ENCODE results near the gene CES1. TPM values are rescaled to one million over a fixed set of nuclear protein-coding genes. Genes with fewer than 3 reads are reported as not detected.
"Not testable (repeated sequence)": the region's sequence is repeated elsewhere in the genome, so short reads cannot be mapped to it uniquely, and the experiment has no call there.

The CES1 gene
- total RNA-seq, 4 donors from 2014 or later: 6.7 to 71.8 (median 20.1) TPM

- H3K9me3 ChIP-seq: no peaks in the 10 kb centered on the region
Observed at GRCh38 chr16:55811811-55812210, 21.1 kb downstream of the CES1 start.

GRCh38 chr16:55810451-55810961 lies 22.4 kb downstream of the CES1 start:
- Histone ChIP-seq H3K9me3 (no peaks in the 10 kb centered on the region), H3K36me3 (no peaks in the 10 kb centered on the region), H3K4me3 (no peak overlapping the region), H3K4me1 (no peaks in the 10 kb centered on the region), H3K27me3 (peaks cover 0 to 14% (median 0%) of the 10 kb centered on the region in 4 donors), H3K27ac (replicated peaks in 1 of 4) (no peak overlapping the region)
- intact Hi-C loops (cut with DNase I): no loop called here
- WGBS: 84% methylated on average over 8 of the region's 8 CpGs
- no peak for TF ChIP-seq EP300 (IDR thresholded peaks at IDR 0.05)
- TF ChIP-seq POLR2AphosphoS5 (IDR thresholded peaks at IDR 0.05): no peak
- TF ChIP-seq POLR2A (IDR thresholded peaks at IDR 0.05; ENCODE audit: low read depth): no peak
- TF ChIP-seq CTCF (IDR thresholded peaks at IDR 0.05): no peak
- DNase-seq (ENCODE audit: extremely low spot score): no peak

More at GRCh38 chr16:55811811-55812210, 21.1 kb downstream of the CES1 start:
- intact Hi-C loops (cut with DNase I): no loop called here
- WGBS: 73% methylated on average over 4 of the region's 4 CpGs
- Histone ChIP-seq H3K36me3 (no peaks in the 10 kb centered on the region), H3K4me3 (no peak overlapping the region), H3K27me3 (peaks cover 0 to 14% (median 0%) of the 10 kb centered on the region in 4 donors), H3K4me1 (no peaks in the 10 kb centered on the region), H3K27ac (replicated peaks in 1 of 4) (no peak overlapping the region)
- no peak for DNase-seq (ENCODE audit: extremely low spot score)
- TF ChIP-seq POLR2AphosphoS5 (IDR thresholded peaks at IDR 0.05) (no peak), CTCF (IDR thresholded peaks at IDR 0.05) (no peak), POLR2A (IDR thresholded peaks at IDR 0.05; ENCODE audit: low read depth) (no peak), EP300 (IDR thresholded peaks at IDR 0.05) (no peak)

GRCh38 chr16:55809851-55810250 lies 23.0 kb downstream of the CES1 start:
- H3K9me3 ChIP-seq: no peaks in the 10 kb centered on the region
- H3K27me3 ChIP-seq: peaks cover 0 to 14% (median 0%) of the 10 kb centered on the region in 4 donors
- no peak for TF ChIP-seq POLR2A (IDR thresholded peaks at IDR 0.05; ENCODE audit: low read depth)
- no peak overlapping the region for H3K27ac ChIP-seq (replicated peaks in 1 of 4)
- no peaks in the 10 kb centered on the region for H3K4me1 ChIP-seq
- DNase-seq (ENCODE audit: extremely low spot score): no peak
- H3K36me3 ChIP-seq: no peaks in the 10 kb centered on the region
- WGBS: 80% methylated on average over 4 of the region's 4 CpGs
- intact Hi-C loops (cut with DNase I): no loop called here
- H3K4me3 ChIP-seq: no peak overlapping the region

GRCh38 chr16:55809386-55809785 lies 23.5 kb downstream of the CES1 start:
- peaks cover 0 to 11% (median 0%) of the 10 kb centered on the region in 4 donors for H3K27me3 ChIP-seq
- TF ChIP-seq POLR2A (IDR thresholded peaks at IDR 0.05; ENCODE audit: low read depth) (no peak), POLR2AphosphoS5 (IDR thresholded peaks at IDR 0.05) (no peak), CTCF (IDR thresholded peaks at IDR 0.05) (no peak), EP300 (IDR thresholded peaks at IDR 0.05) (no peak)
- H3K36me3 ChIP-seq: no peaks in the 10 kb centered on the region
- 72% methylated on average over 5 of the region's 5 CpGs for WGBS
- DNase-seq (ENCODE audit: extremely low spot score): no peak
- no peaks in the 10 kb centered on the region for H3K9me3 ChIP-seq
- no peaks in the 10 kb centered on the region for H3K4me1 ChIP-seq
- no peak overlapping the region for H3K4me3 ChIP-seq
- no peak overlapping the region for H3K27ac ChIP-seq (replicated peaks in 1 of 4)
- intact Hi-C loops (cut with DNase I): no loop called here

- H3K4me1 ChIP-seq; H3K4me3 ChIP-seq; H3K27ac ChIP-seq (replicated peaks in 1 of 4); H3K9me3 ChIP-seq; DNase-seq (ENCODE audit: extremely low spot score); H3K36me3 ChIP-seq; intact Hi-C loops (cut with DNase I): not testable (repeated sequence)
- peaks cover 0 to 11% (median 0%) of the 10 kb centered on the region in 4 donors for H3K27me3 ChIP-seq
- WGBS: 100% methylated on average over 1 of the region's 1 CpG
Observed at GRCh38 chr16:55808286-55808685, 24.6 kb downstream of the CES1 start.

GRCh38 chr16:55805104-55805503 lies 27.8 kb downstream of the CES1 start:
- H3K4me3 ChIP-seq; H3K27ac ChIP-seq (replicated peaks in 1 of 4); H3K4me1 ChIP-seq; H3K9me3 ChIP-seq; intact Hi-C loops (cut with DNase I); H3K36me3 ChIP-seq; H3K27me3 ChIP-seq; DNase-seq (ENCODE audit: extremely low spot score): not testable (repeated sequence)
- no CpG with 5 or more reads among the region's 6 CpGs for WGBS

GRCh38 chr16:55803681-55804080 lies 29.2 kb downstream of the CES1 start:
- H3K27ac ChIP-seq (replicated peaks in 1 of 4); H3K9me3 ChIP-seq; DNase-seq (ENCODE audit: extremely low spot score); H3K4me3 ChIP-seq; H3K36me3 ChIP-seq; intact Hi-C loops (cut with DNase I); H3K27me3 ChIP-seq; H3K4me1 ChIP-seq: not testable (repeated sequence)
- no CpG with 5 or more reads among the region's 8 CpGs for WGBS

GRCh38 chr16:55792934-55793374 lies 39.9 kb downstream of the CES1 start:
- intact Hi-C loops (cut with DNase I); H3K4me3 ChIP-seq; H3K36me3 ChIP-seq; DNase-seq (ENCODE audit: extremely low spot score); H3K4me1 ChIP-seq; H3K9me3 ChIP-seq; H3K27me3 ChIP-seq; H3K27ac ChIP-seq (replicated peaks in 1 of 4): not testable (repeated sequence)
- WGBS: no CpG with 5 or more reads among the region's 11 CpGs

- H3K9me3 ChIP-seq; H3K27ac ChIP-seq (replicated peaks in 1 of 4); H3K36me3 ChIP-seq; H3K27me3 ChIP-seq; H3K4me1 ChIP-seq; DNase-seq (ENCODE audit: extremely low spot score); H3K4me3 ChIP-seq; intact Hi-C loops (cut with DNase I): not testable (repeated sequence)
- no CpG with 5 or more reads among the region's 6 CpGs for WGBS
Observed at GRCh38 chr16:55791512-55791911, 41.4 kb downstream of the CES1 start.

Data from esophagus muscularis mucosa (tissue), 4 donors.